H1 (cell line): ENCODE data around the gene GRAPL.
"Not testable (repeated sequence)": the region's sequence is repeated elsewhere in the genome, so short reads cannot be mapped to it uniquely, and the experiment has no call there.

ENCODE experiments used
- CTCF ChIP-seq, 3 experiments: IDR thresholded peaks; 1 replicate in 2 of 3; 2 replicates in 1 of 3; pipeline versions ENCODE4 v1.5.1 to v1.6.1; 2011; ENCODE audit warnings: low read length in 3 of 3, mild to moderate bottlenecking in 3 of 3, inconsistent platforms in 2 of 3, low read depth in 1 of 3, moderate library complexity in 1 of 3; ENCODE audit not compliant: insufficient read depth in 1 of 3; ENCODE audit errors: control extremely low read depth in 1 of 3
- EZH2 ChIP-seq: fragments of 200-600 bp; sonication (generic); IDR thresholded peaks from 2 replicates; pipeline ENCODE4 v1.7.1; 2012; ENCODE audit warnings: low read depth, mild to moderate bottlenecking, moderate library complexity, low read length, inconsistent platforms; ENCODE audit not compliant: severe bottlenecking
- GABPA ChIP-seq: IDR thresholded peaks from 2 replicates; pipeline ENCODE4 v1.6.1; 2011; ENCODE audit warnings: mild to moderate bottlenecking, low read length, moderate library complexity, borderline replicate concordance; ENCODE audit not compliant: insufficient read depth
- GTF2F1 ChIP-seq: IDR thresholded peaks from 2 replicates; pipeline ENCODE4 v1.6.1; 2012; ENCODE audit warnings: low read depth, low read length, improper control_type of control experiment, borderline replicate concordance
- JUN ChIP-seq: IDR thresholded peaks from 2 replicates; pipeline ENCODE4 v1.6.1; 2011; ENCODE audit warnings: low read depth, mild to moderate bottlenecking, improper control_type of control experiment, low read length
- KDM1A ChIP-seq: fragments of 200-600, 300-600 bp; sonication (generic); IDR thresholded peaks from 2 replicates; pipeline ENCODE4 v1.7.1; 2016; ENCODE audit warnings: mild to moderate bottlenecking, low read length, borderline replicate concordance
- NRF1 ChIP-seq: IDR thresholded peaks from 2 replicates; pipeline ENCODE4 v1.6.1; 2011; ENCODE audit warnings: mild to moderate bottlenecking, low read depth, low read length, improper control_type of control experiment
- POLR2AphosphoS5 ChIP-seq: IDR thresholded peaks from 2 replicates; pipeline ENCODE4 v1.6.1; 2011; ENCODE audit warnings: low read depth, low read length
- SP1 ChIP-seq: IDR thresholded peaks from 2 replicates; pipeline ENCODE4 v1.6.1; 2011; ENCODE audit warnings: low read depth, low read length
- TF ChIP-seq, protein P1 (sequence below): IDR thresholded peaks from 2 replicates; pipeline ENCODE4 v1.6.1; 2012; ENCODE audit warnings: low read length, inconsistent platforms
- TF ChIP-seq, protein P2 (sequence below): IDR thresholded peaks from 2 replicates; pipeline ENCODE4 v1.6.1; 2011; ENCODE audit warnings: low read length, improper control_type of control experiment

DNA sequence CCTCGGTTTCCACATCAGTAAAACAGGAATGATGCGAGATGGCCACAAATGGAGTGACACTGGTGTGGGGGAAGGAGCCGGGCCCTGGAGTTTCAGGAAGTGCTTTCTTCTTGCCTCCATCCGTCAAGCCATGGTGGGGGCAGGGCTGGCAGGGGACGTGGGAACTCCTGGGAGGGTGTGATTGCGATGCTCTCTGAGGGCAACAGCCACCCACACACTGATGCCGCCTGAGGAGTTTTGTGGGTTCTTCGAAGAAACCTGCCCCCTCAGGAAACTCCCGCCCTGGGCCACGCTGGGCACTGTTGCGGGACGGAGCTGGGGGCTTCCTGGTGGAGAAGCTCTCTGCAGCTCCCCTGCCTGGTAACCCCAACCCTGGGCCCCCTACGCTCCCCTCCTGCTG, 8.0 kb downstream of the GRAPL start:
- TF ChIP-seq NRF1; EZH2; CTCF (IDR thresholded peaks at IDR 0.05; ENCODE audit: control extremely low read depth in 1 of 3, insufficient read depth in 1 of 3, low read depth in 1 of 3, low read length in 3 of 3); SP1; GABPA; KDM1A; GTF2F1; JUN; POLR2AphosphoS5: not testable (repeated sequence)
- TF ChIP-seq, protein P1, sequence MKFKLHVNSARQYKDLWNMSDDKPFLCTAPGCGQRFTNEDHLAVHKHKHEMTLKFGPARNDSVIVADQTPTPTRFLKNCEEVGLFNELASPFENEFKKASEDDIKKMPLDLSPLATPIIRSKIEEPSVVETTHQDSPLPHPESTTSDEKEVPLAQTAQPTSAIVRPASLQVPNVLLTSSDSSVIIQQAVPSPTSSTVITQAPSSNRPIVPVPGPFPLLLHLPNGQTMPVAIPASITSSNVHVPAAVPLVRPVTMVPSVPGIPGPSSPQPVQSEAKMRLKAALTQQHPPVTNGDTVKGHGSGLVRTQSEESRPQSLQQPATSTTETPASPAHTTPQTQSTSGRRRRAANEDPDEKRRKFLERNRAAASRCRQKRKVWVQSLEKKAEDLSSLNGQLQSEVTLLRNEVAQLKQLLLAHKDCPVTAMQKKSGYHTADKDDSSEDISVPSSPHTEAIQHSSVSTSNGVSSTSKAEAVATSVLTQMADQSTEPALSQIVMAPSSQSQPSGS = not testable (repeated sequence)
- TF ChIP-seq, protein P2, sequence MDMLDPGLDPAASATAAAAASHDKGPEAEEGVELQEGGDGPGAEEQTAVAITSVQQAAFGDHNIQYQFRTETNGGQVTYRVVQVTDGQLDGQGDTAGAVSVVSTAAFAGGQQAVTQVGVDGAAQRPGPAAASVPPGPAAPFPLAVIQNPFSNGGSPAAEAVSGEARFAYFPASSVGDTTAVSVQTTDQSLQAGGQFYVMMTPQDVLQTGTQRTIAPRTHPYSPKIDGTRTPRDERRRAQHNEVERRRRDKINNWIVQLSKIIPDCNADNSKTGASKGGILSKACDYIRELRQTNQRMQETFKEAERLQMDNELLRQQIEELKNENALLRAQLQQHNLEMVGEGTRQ = not testable (repeated sequence)
